Astrocyte of the cerebellum (primary cell): ENCODE data around the gene ZC3H18.
A peak's percentile ranks its signal among the peaks of the same experiment; 100 is the strongest.

Experiments used
- DNase-seq: peaks from one replicate; pipeline ENCODE4 v3.0.0-alpha.2; 2011; ENCODE audit warnings: low read depth
- H3K4me3 ChIP-seq: 2 replicates; pipeline ENCODE4 v1.5.1; 2011; ENCODE audit warnings: mild to moderate bottlenecking, low read depth, low read length, moderate library complexity
- in situ Hi-C: cut with HindIII; loops from 2 replicates; pipeline ENCODE4 v1.10.0; 2017; ENCODE audit warnings: low sequenced_read_pairs
- TF ChIP-seq, protein P1 (sequence below): IDR thresholded peaks from 2 replicates; pipeline ENCODE4 v1.5.1; 2012; ENCODE audit warnings: low read length, low read depth, moderate library complexity, mild to moderate bottlenecking; ENCODE audit errors: missing control alignments

The ZC3H18 gene

DNA sequence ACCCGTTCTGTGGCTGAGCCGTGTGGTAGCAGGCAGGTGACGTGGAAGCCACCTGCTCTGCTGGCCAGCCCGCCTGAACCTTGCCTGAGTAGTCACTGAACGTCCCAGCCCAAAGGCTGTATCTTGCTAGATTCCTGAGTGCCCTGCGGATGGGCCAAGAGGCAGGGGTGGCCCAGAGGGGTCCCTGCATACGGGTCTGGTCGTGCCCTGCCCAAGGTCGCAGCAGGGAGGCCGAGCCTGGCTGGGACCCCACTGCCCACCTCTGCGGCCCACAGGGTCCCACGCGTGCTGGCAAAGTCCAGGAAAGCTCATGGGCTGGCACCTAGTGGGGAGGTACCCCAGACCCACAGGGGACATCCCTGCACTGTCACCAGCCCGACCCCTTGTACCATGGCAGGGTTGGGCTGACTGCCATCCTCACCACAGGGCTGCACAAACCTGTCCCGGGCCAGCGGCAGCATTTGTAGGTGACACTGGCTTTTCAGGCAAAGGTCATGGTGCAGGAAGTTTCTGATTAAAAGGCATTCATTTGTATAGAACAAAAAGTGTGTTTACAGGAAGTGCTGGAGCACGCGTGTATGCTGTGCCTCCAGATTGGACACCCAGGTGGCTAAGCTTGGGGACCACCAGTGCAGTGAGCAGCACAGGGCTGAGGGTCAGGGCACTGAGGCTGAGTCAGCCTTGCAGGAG is 45.1 kb upstream of the ZC3H18 start:
- H3K4me3 ChIP-seq: no peak overlapping the region
- DNase-seq: no peak
- in situ Hi-C loops: no loop called here
- TF ChIP-seq, protein P1, sequence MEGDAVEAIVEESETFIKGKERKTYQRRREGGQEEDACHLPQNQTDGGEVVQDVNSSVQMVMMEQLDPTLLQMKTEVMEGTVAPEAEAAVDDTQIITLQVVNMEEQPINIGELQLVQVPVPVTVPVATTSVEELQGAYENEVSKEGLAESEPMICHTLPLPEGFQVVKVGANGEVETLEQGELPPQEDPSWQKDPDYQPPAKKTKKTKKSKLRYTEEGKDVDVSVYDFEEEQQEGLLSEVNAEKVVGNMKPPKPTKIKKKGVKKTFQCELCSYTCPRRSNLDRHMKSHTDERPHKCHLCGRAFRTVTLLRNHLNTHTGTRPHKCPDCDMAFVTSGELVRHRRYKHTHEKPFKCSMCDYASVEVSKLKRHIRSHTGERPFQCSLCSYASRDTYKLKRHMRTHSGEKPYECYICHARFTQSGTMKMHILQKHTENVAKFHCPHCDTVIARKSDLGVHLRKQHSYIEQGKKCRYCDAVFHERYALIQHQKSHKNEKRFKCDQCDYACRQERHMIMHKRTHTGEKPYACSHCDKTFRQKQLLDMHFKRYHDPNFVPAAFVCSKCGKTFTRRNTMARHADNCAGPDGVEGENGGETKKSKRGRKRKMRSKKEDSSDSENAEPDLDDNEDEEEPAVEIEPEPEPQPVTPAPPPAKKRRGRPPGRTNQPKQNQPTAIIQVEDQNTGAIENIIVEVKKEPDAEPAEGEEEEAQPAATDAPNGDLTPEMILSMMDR: no peak

DNA sequence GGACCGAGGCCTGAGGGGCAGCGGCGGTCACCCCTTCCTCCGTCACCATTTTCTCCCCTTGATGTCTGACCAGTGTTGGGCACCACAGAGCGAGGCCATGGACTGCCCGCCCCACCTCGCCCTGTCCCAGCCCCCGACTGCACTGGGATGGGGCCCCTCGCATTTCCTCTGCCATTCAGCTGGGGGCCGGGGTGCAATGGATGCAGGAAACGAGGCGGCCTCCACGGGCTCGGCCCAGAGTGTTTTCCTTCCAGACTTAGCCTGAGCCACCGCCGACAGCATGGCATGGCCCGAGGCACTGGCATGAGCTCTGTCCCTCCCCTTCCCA is 44.6 kb upstream of the ZC3H18 start:
- in situ Hi-C loops: no loop called here
- TF ChIP-seq, protein P1: no peak
- no peak for DNase-seq
- H3K4me3 ChIP-seq: no peak overlapping the region

DNA sequence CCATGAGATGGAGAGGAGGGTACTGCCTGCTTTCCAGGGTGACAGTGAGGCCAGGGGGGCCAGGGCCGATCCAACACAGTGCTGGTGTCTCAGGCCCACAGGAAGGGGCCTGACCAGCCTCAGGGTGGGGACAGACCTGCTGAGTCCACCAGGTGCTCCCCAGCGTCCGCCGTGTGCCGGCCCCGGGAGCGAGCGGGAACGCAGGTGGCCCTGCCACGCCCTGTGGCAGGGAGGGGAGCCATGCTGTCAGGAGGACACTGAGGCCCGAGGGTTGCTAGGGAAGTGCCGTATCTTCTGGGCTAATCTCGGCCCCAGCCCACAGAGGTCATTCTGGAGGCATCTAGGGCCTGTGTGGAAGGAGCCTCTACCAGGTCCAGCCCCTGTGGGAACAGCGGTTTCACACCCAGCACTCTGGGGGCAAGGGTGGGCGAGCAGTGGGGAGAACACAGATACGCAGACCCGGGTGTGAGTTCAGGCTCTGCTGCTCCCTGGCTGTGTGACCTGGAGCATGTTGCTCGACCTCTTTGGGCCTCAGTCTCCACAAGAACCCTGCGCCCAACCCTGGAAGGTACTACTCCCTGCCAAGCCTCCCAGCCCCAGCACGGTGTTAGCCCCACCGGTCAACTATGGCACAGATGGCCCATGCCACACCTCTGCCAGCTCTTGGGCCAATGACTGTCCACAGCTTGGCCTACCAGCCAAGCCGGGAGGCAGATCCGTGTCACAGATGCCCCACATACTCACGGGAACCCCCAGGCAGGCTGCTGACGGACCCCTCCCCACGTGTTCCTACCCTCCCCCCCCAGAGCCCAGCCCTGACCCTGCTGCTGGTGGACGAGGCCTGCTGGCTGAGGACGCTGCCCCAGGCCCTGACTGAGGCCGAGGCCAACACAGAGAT is 43.9 kb upstream of the ZC3H18 start:
- in situ Hi-C loops: no loop called here
- no peak overlapping the region for H3K4me3 ChIP-seq
- DNase-seq: no peak
- TF ChIP-seq, protein P1: no peak

DNA sequence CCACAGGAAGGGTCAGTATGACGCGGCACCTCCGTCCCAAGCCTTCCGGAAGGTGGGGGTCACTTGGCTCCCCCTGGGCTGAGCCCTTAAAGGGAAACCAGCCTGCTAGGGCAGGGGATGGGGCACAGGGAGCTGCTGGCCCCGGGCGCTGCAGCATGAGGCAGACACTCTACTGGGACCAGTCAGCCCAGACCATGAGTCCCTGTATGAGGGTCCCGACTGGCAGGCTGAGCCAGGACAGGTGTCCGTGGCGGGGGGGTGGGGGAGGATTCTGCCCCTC is 43.4 kb upstream of the ZC3H18 start:
- H3K4me3 ChIP-seq: no peak overlapping the region
- in situ Hi-C loops: no loop called here
- TF ChIP-seq, protein P1: no peak
- no peak for DNase-seq

DNA sequence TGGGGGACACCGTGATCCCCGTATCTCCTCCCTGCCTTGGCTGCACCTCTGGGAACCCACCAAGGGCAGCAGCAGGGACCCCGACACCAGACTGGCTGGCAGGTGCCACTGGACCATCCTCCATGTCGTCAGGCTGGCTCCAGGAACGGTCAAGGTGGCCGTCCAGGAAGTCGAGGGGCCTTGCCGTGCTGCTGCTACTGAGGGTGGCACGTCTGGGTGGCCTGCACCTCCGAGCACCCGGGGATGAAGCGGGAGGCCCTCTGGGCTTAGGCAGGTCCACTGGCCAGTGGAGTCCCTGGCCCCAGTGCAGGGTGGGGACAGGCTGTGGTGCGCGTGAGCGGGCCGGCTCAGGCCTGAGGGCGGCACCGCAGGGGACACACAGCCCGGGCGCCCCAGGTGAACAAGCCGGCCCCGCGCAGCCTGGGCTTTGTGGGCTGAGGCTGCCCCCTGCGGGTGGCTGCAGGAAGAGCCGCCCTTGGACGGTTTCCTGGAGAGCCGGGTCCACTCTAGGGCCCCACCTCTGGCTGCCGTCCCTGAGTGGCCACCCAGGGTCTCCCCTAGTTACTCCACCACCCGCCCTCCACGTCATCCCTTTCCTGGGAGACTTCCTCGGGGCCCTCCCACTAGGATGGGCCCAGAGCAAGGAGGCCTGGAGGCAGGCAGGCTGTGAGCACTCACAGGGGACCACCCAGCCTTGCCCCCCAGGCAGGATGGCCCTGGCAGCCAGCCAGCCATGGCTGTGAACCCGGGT is 42.8 kb upstream of the ZC3H18 start:
- in situ Hi-C loops: no loop called here
- DNase-seq: peak; percentile 5
- TF ChIP-seq, protein P1: peak; percentile 80
- H3K4me3 ChIP-seq: no peak overlapping the region

DNA sequence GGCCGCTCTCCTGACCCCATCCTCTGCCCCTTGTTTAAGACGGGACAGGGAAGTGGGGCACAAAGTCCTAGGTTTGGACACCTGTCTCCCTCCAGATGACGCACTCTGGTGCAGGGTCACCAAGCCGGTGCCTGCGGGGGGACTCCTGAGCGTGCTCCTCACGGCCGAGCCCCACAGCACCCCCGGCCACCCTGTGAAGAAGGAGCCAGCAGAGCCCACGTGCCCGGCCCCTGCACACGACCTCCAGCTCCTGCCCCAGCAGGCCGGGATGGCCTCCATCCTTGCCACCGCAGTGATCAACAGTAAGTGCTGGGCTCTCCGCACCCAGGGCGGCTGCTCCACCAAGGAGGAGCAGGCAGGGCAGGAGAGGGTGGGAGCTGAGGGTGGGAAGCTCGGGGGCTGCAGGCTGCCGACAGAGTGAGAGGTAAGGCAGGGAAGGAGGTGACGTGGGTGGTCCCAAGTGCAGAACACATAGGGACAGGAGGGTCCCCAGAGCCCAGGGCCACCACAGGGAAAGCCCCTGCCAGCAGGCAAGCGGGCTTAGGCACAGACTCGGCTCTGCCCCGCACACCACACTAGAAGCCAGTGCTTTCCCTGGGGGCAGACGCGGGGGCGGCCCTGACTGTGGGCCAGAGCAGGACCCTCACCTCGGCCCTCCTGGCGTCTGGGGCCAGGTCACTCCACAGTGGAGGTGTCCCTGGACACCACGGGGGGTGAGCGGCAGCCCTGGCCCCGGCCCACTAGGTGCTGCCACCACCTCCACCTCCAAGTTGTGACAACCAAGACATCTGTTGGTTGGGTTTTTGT is 42.1 kb upstream of the ZC3H18 start:
- in situ Hi-C loops: no loop called here
- TF ChIP-seq, protein P1: no peak
- no peak for DNase-seq
- no peak overlapping the region for H3K4me3 ChIP-seq
